ENCODE data around the gene SLC11A2.
A peak's percentile ranks its signal among the peaks of the same experiment; 100 is the strongest.

SLC11A2 gene

DNA sequence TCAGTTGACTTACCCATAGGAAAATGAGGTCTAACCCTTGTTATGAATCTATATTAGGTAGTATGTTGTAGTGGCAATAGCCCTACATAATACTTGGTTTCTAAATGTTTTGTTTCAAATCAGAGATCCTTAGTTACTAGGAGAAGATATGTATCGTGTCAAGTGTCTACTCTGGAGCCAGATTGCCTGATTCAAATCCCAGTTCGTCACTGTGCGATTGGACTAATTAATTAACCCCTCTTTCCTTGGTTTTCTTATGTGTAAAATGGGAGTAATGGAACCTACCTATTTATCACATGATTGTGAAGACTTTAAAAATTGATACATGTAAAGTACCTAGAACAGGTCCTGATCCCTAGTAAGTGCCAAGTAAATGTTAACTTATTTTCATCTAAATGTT is 23.3 kb upstream of the SLC11A2 start:
- Histone ChIP-seq H3K23ac (ENCODE audit: low read length) (no peak overlapping the region), H3K4me1 (ENCODE audit: control insufficient read depth in 1 of 2, insufficient read depth in 2 of 2, low read length in 2 of 2) (peaks cover 4 to 6% of the 10 kb centered on the region in 2 experiments), H2BK120ac (ENCODE audit: insufficient read depth, low read length, poor library complexity) (no peak overlapping the region), H3K4ac (ENCODE audit: low read depth, low read length) (peak overlapping the region; percentile 40), H2BK5ac (ENCODE audit: low read depth, low read length, poor library complexity) (no peak overlapping the region), H4K91ac (ENCODE audit: low read depth, low read length) (no peak overlapping the region), H2AFZ (ENCODE audit: insufficient read depth, low read length, poor library complexity) (no peak overlapping the region), H3K4me2 (ENCODE audit: low read length) (no peak overlapping the region), H3K36me3 (ENCODE audit: control insufficient read depth in 1 of 2, insufficient read depth in 2 of 2, low read length in 2 of 2) (peaks cover 0 to 2% of the 10 kb centered on the region in 2 experiments), H3K14ac (ENCODE audit: low read length) (no peak overlapping the region), H3K27ac (ENCODE audit: low read depth, low read length) (no peak overlapping the region), H3K18ac (ENCODE audit: low read length) (no peak overlapping the region), H3K79me1 (ENCODE audit: low read length) (peaks cover 11% of the 10 kb centered on the region), H3K9ac (ENCODE audit: low read length) (no peak overlapping the region), H3K4me3 (ENCODE audit: low read depth, low read length) (no peak overlapping the region), H3K27me3 (ENCODE audit: insufficient read depth, low read length) (no peaks in the 10 kb centered on the region), H4K12ac (ENCODE audit: low read depth, low read length) (no peak overlapping the region), H3K79me2 (ENCODE audit: control insufficient read depth, insufficient read depth, low read length, poor library complexity) (peaks cover 6% of the 10 kb centered on the region), H2AK5ac (ENCODE audit: low read length) (no peak overlapping the region), H3K9me3 (ENCODE audit: insufficient read depth, low read depth, low read length) (no peaks in the 10 kb centered on the region), H2BK12ac (ENCODE audit: low read length) (no peak overlapping the region), H4K8ac (ENCODE audit: low read depth, low read length) (no peak overlapping the region)
- no peak for DNase-seq
- WGBS (ENCODE audit: extremely low coverage, insufficient coverage, insufficient read length) = no CpG with 5 or more reads among the region's 3 CpGs

DNA sequence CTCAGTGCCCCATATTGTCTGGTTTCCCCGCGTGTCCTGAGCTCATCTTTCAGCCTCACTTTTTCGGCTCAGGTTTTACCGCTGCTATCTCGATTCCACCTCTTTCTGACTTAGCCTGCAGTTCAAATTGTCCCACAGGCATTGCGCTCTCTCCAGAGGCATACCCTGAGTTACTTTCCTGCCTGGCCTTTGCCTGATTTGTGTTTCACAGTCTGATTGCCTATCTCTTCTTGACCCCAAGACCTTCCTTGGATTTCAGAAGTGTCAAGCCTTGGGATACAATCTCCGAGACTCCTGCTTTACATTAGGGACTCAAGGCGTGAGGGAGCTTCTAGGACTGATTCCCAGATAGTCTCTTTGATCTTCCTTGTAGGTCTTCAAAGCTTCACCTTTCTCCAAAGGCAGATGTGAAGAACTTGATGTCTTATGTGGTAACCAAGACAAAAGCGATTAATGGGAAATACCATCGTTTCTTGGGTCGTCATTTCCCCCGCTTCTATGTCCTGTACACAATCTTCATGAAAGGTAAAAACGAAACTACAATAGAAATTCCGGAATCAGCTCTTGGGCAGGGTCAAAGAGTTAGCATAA is 22.6 kb upstream of the SLC11A2 start:
- H3K4ac ChIP-seq (ENCODE audit: low read depth, low read length) = peak overlapping the region; percentile 68
- peak overlapping the region; percentile 76 for H4K91ac ChIP-seq (ENCODE audit: low read depth, low read length)
- H3K79me1 ChIP-seq (ENCODE audit: low read length) = peaks cover 11% of the 10 kb centered on the region
- H3K14ac ChIP-seq (ENCODE audit: low read length) = peak overlapping the region; percentile 74
- H3K4me2 ChIP-seq (ENCODE audit: low read length) = peak overlapping the region; percentile 60
- H3K18ac ChIP-seq (ENCODE audit: low read length) = no peak overlapping the region
- H3K27ac ChIP-seq (ENCODE audit: low read depth, low read length) = peak overlapping the region; percentile 57
- no peaks in the 10 kb centered on the region for H3K36me3 ChIP-seq (ENCODE audit: control insufficient read depth in 1 of 2, insufficient read depth in 2 of 2, low read length in 2 of 2)
- DNase-seq = peak; percentile 22 to 59
- peak overlapping the region; percentile 84 for H3K9ac ChIP-seq (ENCODE audit: low read length)
- H3K23ac ChIP-seq (ENCODE audit: low read length) = no peak overlapping the region
- peak overlapping the region; percentile 81 for H3K4me3 ChIP-seq (ENCODE audit: low read depth, low read length)
- WGBS (ENCODE audit: extremely low coverage, insufficient coverage, insufficient read length) = no CpG with 5 or more reads among the region's 14 CpGs
- H2AFZ ChIP-seq (ENCODE audit: insufficient read depth, low read length, poor library complexity) = no peak overlapping the region
- peak overlapping the region; percentile 24 for H2AK5ac ChIP-seq (ENCODE audit: low read length)
- peak overlapping the region; percentile 91 for H4K12ac ChIP-seq (ENCODE audit: low read depth, low read length)
- H2BK120ac ChIP-seq (ENCODE audit: insufficient read depth, low read length, poor library complexity) = peak overlapping the region; percentile 64
- peaks cover 4 to 6% of the 10 kb centered on the region in 2 experiments for H3K4me1 ChIP-seq (ENCODE audit: control insufficient read depth in 1 of 2, insufficient read depth in 2 of 2, low read length in 2 of 2)
- H4K8ac ChIP-seq (ENCODE audit: low read depth, low read length) = peak overlapping the region; percentile 97
- H3K79me2 ChIP-seq (ENCODE audit: control insufficient read depth, insufficient read depth, low read length, poor library complexity) = peaks cover 6% of the 10 kb centered on the region
- no peaks in the 10 kb centered on the region for H3K9me3 ChIP-seq (ENCODE audit: insufficient read depth, low read depth, low read length)
- peak overlapping the region; percentile 14 for H2BK5ac ChIP-seq (ENCODE audit: low read depth, low read length, poor library complexity)
- H2BK12ac ChIP-seq (ENCODE audit: low read length) = peak overlapping the region; percentile 20
- no peaks in the 10 kb centered on the region for H3K27me3 ChIP-seq (ENCODE audit: insufficient read depth, low read length)

DNA sequence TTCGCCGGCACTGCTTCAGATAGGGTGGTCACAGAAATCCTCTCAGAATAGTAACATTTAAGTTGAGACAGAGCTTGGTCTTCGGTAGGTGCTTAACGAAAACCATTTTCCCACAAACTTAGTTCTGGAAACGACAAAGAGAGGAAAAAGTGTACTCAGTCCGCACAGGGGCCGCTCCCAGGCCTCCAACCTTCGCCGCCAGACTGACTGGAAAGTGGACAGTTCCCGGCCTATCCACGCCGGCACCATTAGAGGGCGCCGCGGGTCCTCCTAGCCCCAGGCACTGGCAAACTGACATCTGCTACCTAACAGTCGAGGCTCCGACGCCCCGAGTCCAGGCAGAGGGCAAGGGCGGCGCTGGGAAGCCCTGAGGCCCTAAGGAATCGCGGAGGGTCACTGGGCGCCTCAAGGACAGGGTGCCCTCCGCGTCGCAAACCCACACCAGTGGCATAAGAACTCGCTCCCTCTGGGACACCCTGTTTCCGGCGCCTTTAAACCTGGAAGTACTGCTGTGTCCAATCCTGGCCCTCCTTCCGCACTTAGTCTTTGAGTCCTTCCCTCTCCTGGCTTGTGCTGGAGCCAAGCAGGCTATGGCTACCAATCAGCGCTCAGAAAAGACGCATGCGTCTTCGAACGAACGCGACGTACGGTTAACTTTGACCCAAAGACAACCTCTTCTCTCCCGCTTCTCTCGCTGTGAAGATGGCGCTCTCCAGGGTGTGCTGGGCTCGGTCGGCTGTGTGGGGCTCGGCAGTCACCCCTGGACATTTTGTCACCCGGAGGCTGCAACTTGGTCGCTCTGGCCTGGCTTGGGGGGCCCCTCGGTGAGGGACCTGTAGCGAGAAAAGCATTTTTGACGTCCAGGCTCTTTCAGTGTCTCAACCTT is 21.7 kb upstream of the SLC11A2 start, which contains the start of gene LETMD1:
TSS of gene LETMD1 (plus strand) at position 673 of the 886 bp plus-strand sequence. CDS start at position 703, 30 bp downstream.
- H3K9ac ChIP-seq (ENCODE audit: low read length) = peak within 1 kb of the TSS; percentile 93
- no peak within 1 kb of the TSS for H3K23ac ChIP-seq (ENCODE audit: low read length)
- WGBS (ENCODE audit: extremely low coverage, insufficient coverage, insufficient read length) = no CpG with 5 or more reads among the region's 51 CpGs
- peak within 1 kb of the TSS; percentile 90 for H2AFZ ChIP-seq (ENCODE audit: insufficient read depth, low read length, poor library complexity)
- peak within 1 kb of the TSS; percentile 86 for H3K18ac ChIP-seq (ENCODE audit: low read length)
- H3K36me3 ChIP-seq (ENCODE audit: control insufficient read depth in 1 of 2, insufficient read depth in 2 of 2, low read length in 2 of 2) = no peaks in the 10 kb centered on the region
- peak within 1 kb of the TSS; percentile 89 for H4K91ac ChIP-seq (ENCODE audit: low read depth, low read length)
- peak within 1 kb of the TSS; percentile 94 for H3K14ac ChIP-seq (ENCODE audit: low read length)
- peak within 1 kb of the TSS; percentile 84 for H2BK120ac ChIP-seq (ENCODE audit: insufficient read depth, low read length, poor library complexity)
- H2AK5ac ChIP-seq (ENCODE audit: low read length) = peak within 1 kb of the TSS; percentile 24
- peak within 1 kb of the TSS; percentile 20 for H2BK12ac ChIP-seq (ENCODE audit: low read length)
- peak within 1 kb of the TSS; percentile 91 for H4K12ac ChIP-seq (ENCODE audit: low read depth, low read length)
- peaks cover 4 to 6% of the 10 kb centered on the region in 2 experiments for H3K4me1 ChIP-seq (ENCODE audit: control insufficient read depth in 1 of 2, insufficient read depth in 2 of 2, low read length in 2 of 2)
- peak within 1 kb of the TSS; percentile 60 for H3K4me2 ChIP-seq (ENCODE audit: low read length)
- peak; percentile 98 to 99 for DNase-seq
- no peaks in the 10 kb centered on the region for H3K27me3 ChIP-seq (ENCODE audit: insufficient read depth, low read length)
- H2BK5ac ChIP-seq (ENCODE audit: low read depth, low read length, poor library complexity) = peak within 1 kb of the TSS; percentile 95
- peak within 1 kb of the TSS; percentile 90 for H3K27ac ChIP-seq (ENCODE audit: low read depth, low read length)
- H4K8ac ChIP-seq (ENCODE audit: low read depth, low read length) = peak within 1 kb of the TSS; percentile 98
- H3K9me3 ChIP-seq (ENCODE audit: insufficient read depth, low read depth, low read length) = no peaks in the 10 kb centered on the region
- H3K4ac ChIP-seq (ENCODE audit: low read depth, low read length) = peak within 1 kb of the TSS; percentile 68
- H3K79me2 ChIP-seq (ENCODE audit: control insufficient read depth, insufficient read depth, low read length, poor library complexity) = peaks cover 6% of the 10 kb centered on the region
- peak within 1 kb of the TSS; percentile 84 for H3K4me3 ChIP-seq (ENCODE audit: low read depth, low read length)
- H3K79me1 ChIP-seq (ENCODE audit: low read length) = peaks cover 11% of the 10 kb centered on the region

DNA sequence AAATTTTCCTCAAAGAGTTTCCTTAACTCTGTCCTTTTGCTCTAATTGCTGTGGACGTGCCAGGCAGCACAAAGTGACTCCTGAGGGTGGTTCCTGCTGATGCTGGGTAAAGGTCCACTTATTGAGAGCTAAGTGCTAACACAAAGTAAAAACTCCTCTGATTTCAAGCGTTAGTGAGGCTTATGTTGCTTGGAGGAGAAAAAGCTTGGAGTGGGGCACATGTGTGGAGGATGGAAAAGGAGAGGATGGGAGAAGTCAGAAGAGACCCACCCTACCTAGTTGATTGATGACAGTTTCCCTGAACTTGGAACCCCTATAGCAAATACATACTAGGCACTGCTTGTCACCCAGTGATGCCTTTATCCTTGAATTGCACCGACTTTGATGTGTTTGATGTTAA is 10.1 kb upstream of the SLC11A2 start:
- H2BK12ac ChIP-seq (ENCODE audit: low read length) = no peak overlapping the region
- H3K4ac ChIP-seq (ENCODE audit: low read depth, low read length) = no peak overlapping the region
- H4K8ac ChIP-seq (ENCODE audit: low read depth, low read length) = no peak overlapping the region
- no peak overlapping the region for H3K4me3 ChIP-seq (ENCODE audit: low read depth, low read length)
- H3K4me1 ChIP-seq (ENCODE audit: control insufficient read depth in 1 of 2, insufficient read depth in 2 of 2, low read length in 2 of 2) = no peaks in the 10 kb centered on the region
- WGBS (ENCODE audit: extremely low coverage, insufficient coverage, insufficient read length) = no CpG with 5 or more reads among the region's 3 CpGs
- H3K4me2 ChIP-seq (ENCODE audit: low read length) = no peak overlapping the region
- no peak overlapping the region for H2BK5ac ChIP-seq (ENCODE audit: low read depth, low read length, poor library complexity)
- H3K14ac ChIP-seq (ENCODE audit: low read length) = no peak overlapping the region
- no peak overlapping the region for H2AFZ ChIP-seq (ENCODE audit: insufficient read depth, low read length, poor library complexity)
- no peak overlapping the region for H3K18ac ChIP-seq (ENCODE audit: low read length)
- no peak overlapping the region for H3K9ac ChIP-seq (ENCODE audit: low read length)
- no peaks in the 10 kb centered on the region for H3K9me3 ChIP-seq (ENCODE audit: insufficient read depth, low read depth, low read length)
- no peaks in the 10 kb centered on the region for H3K36me3 ChIP-seq (ENCODE audit: control insufficient read depth in 1 of 2, insufficient read depth in 2 of 2, low read length in 2 of 2)
- no peaks in the 10 kb centered on the region for H3K79me2 ChIP-seq (ENCODE audit: control insufficient read depth, insufficient read depth, low read length, poor library complexity)
- H2AK5ac ChIP-seq (ENCODE audit: low read length) = no peak overlapping the region
- no peak overlapping the region for H2BK120ac ChIP-seq (ENCODE audit: insufficient read depth, low read length, poor library complexity)
- no peak overlapping the region for H4K91ac ChIP-seq (ENCODE audit: low read depth, low read length)
- no peak for DNase-seq
- H3K27ac ChIP-seq (ENCODE audit: low read depth, low read length) = no peak overlapping the region
- H4K12ac ChIP-seq (ENCODE audit: low read depth, low read length) = no peak overlapping the region
- no peaks in the 10 kb centered on the region for H3K27me3 ChIP-seq (ENCODE audit: insufficient read depth, low read length)
- H3K23ac ChIP-seq (ENCODE audit: low read length) = no peak overlapping the region
- H3K79me1 ChIP-seq (ENCODE audit: low read length) = no peaks in the 10 kb centered on the region

All from trophoblast cell (in vitro differentiated cells and primary cell).